Measurements from ENCODE around the gene NRXN3. TPM values are rescaled to one million over a fixed set of nuclear protein-coding genes. Genes with fewer than 3 reads are reported as not detected.

Gene NRXN3
- total RNA-seq, 2 experiments from 2014 or later, result not detected

- Histone ChIP-seq H3K36me3 (ENCODE audit: insufficient read depth, low read length) (no peaks in the 10 kb centered on the region), H3K9me2 (ENCODE audit: insufficient read depth, low read length) (no peaks in the 10 kb centered on the region), H3K4me1 (ENCODE audit: insufficient read depth, low read length, poor library complexity, severe bottlenecking) (no peaks in the 10 kb centered on the region), H3K79me2 (ENCODE audit: insufficient read depth, low read depth, low read length) (no peaks in the 10 kb centered on the region), H2AFZ (ENCODE audit: low read length) (no peak overlapping the region), H3K4me3 (ENCODE audit: low read depth, low read length, poor library complexity, severe bottlenecking) (no peak overlapping the region), H4K20me1 (ENCODE audit: insufficient read depth, low read length) (no peaks in the 10 kb centered on the region), H3K27ac (ENCODE audit: low read depth, low read length, poor library complexity, severe bottlenecking) (no peak overlapping the region), H3K9me3 (ENCODE audit: low read length) (no peaks in the 10 kb centered on the region), H3K4me2 (ENCODE audit: low read length) (no peak overlapping the region)
- ChIA-PET CTCF (ENCODE audit: unreplicated experiment) (no interaction called here), POLR2A (no interaction called here)
- TF ChIP-seq EZH2phosphoT487 (IDR thresholded peaks at IDR 0.05; ENCODE audit: borderline replicate concordance, low read depth, low read length), result no peak
- TF ChIP-seq CTCF (conservative IDR thresholded peaks at IDR 0.05; ENCODE audit: low read length), result no peak
- BruUV-seq (replicated peaks), result no TSS peak
- intact Hi-C loops (cut with micrococcal nuclease; ENCODE audit: unreplicated experiment), result no loop called here
- DNase-seq (ENCODE audit: low spot score), result no peak
These were observed 1611.7 kb downstream of the NRXN3 start for GRCh38 chr14:79781882-79782281.

GRCh38 chr14:79783041-79783440, 1612.9 kb downstream of the NRXN3 start:
- Histone ChIP-seq H3K4me2 (ENCODE audit: low read length) (no peak overlapping the region), H3K9me3 (ENCODE audit: low read length) (no peaks in the 10 kb centered on the region), H3K9me2 (ENCODE audit: insufficient read depth, low read length) (no peaks in the 10 kb centered on the region), H3K4me1 (ENCODE audit: insufficient read depth, low read length, poor library complexity, severe bottlenecking) (no peaks in the 10 kb centered on the region), H3K27ac (ENCODE audit: low read depth, low read length, poor library complexity, severe bottlenecking) (no peak overlapping the region), H3K4me3 (ENCODE audit: low read depth, low read length, poor library complexity, severe bottlenecking) (no peak overlapping the region), H3K36me3 (ENCODE audit: insufficient read depth, low read length) (no peaks in the 10 kb centered on the region), H3K79me2 (ENCODE audit: insufficient read depth, low read depth, low read length) (no peaks in the 10 kb centered on the region), H4K20me1 (ENCODE audit: insufficient read depth, low read length) (no peaks in the 10 kb centered on the region), H2AFZ (ENCODE audit: low read length) (no peak overlapping the region)
- POLR2A ChIA-PET, result interaction anchor here (1.4 kb wide), 1 partner anchor 9 kb away, joined by 3 read pairs; no protein-coding TSS in a partner anchor
- BruUV-seq (replicated peaks), result no TSS peak
- intact Hi-C loops (cut with micrococcal nuclease; ENCODE audit: unreplicated experiment), result no loop called here
- TF ChIP-seq CTCF (conservative IDR thresholded peaks at IDR 0.05; ENCODE audit: low read length) (no peak), EZH2phosphoT487 (IDR thresholded peaks at IDR 0.05; ENCODE audit: borderline replicate concordance, low read depth, low read length) (no peak)
- no peak for DNase-seq (ENCODE audit: low spot score)
- CTCF ChIA-PET (ENCODE audit: unreplicated experiment), result no interaction called here

GRCh38 chr14:79786522-79786921, 1616.3 kb downstream of the NRXN3 start:
- Histone ChIP-seq H3K4me2 (ENCODE audit: low read length) (no peak overlapping the region), H3K79me2 (ENCODE audit: insufficient read depth, low read depth, low read length) (no peaks in the 10 kb centered on the region), H3K27ac (ENCODE audit: low read depth, low read length, poor library complexity, severe bottlenecking) (no peak overlapping the region), H2AFZ (ENCODE audit: low read length) (no peak overlapping the region), H3K4me3 (ENCODE audit: low read depth, low read length, poor library complexity, severe bottlenecking) (no peak overlapping the region), H3K9me3 (ENCODE audit: low read length) (no peaks in the 10 kb centered on the region), H4K20me1 (ENCODE audit: insufficient read depth, low read length) (no peaks in the 10 kb centered on the region), H3K36me3 (ENCODE audit: insufficient read depth, low read length) (no peaks in the 10 kb centered on the region), H3K4me1 (ENCODE audit: insufficient read depth, low read length, poor library complexity, severe bottlenecking) (no peaks in the 10 kb centered on the region), H3K9me2 (ENCODE audit: insufficient read depth, low read length) (no peaks in the 10 kb centered on the region)
- DNase-seq (ENCODE audit: low spot score), result no peak
- no peak for TF ChIP-seq EZH2phosphoT487 (IDR thresholded peaks at IDR 0.05; ENCODE audit: borderline replicate concordance, low read depth, low read length)
- no peak for TF ChIP-seq CTCF (conservative IDR thresholded peaks at IDR 0.05; ENCODE audit: low read length)
- CTCF ChIA-PET (ENCODE audit: unreplicated experiment), result no interaction called here
- BruUV-seq (replicated peaks), result no TSS peak
- intact Hi-C loops (cut with micrococcal nuclease; ENCODE audit: unreplicated experiment), result no loop called here
- POLR2A ChIA-PET, result interaction anchor here (0.6 kb wide), 1 partner anchor 301 kb away, joined by 3 read pairs; no protein-coding TSS in a partner anchor
